Measurements from ENCODE around the gene DIAPH3. TPM values are rescaled to one million over a fixed set of nuclear protein-coding genes. Genes with fewer than 3 reads are reported as not detected.

Gene DIAPH3
- total RNA-seq, 2 donors from 2014 or later: 0.83 to 2.6 TPM

DNA sequence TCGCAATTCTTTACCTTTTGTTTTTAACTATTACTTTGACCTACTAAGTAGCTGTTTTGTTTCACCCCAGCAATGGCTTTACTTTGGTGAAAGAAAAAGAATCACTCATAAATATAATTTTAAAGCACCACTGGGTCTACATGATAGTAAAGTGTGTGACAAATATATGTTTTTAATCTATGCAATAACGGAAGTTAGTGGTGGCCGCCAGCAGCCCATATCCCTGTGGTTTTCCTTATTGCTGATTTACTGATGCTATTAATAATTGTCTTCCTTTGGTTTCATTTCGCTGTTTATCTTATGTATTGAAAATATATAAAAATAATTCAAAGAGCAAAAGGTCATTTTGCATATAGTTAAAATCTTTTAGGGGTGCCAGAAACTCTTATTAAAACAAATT lies 491.3 kb downstream of the DIAPH3 start:
- no peak for DNase-seq (ENCODE audit: low spot score)
- intact Hi-C loops (cut with DNase I): no loop called here

DNA sequence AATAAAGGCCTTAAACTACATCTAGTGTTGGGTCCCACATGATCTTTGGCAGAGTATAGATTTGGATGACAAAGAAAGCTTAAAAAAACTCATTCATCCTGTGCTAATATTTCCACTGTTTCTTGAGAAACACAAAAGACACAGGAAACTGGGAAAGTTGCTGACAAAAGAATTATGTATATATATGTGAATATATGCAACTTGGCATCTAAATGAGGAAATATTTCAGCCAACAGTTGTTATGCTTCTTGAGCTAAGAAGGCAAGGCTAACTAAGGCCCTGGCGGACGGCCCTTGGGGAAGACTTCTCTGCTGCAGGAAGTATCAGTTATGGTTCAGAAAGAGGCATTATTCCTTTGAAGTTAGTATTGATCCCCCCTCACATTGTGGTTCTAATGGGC lies 491.8 kb downstream of the DIAPH3 start:
- no peak for DNase-seq (ENCODE audit: low spot score)
- intact Hi-C loops (cut with DNase I): no loop called here

DNA sequence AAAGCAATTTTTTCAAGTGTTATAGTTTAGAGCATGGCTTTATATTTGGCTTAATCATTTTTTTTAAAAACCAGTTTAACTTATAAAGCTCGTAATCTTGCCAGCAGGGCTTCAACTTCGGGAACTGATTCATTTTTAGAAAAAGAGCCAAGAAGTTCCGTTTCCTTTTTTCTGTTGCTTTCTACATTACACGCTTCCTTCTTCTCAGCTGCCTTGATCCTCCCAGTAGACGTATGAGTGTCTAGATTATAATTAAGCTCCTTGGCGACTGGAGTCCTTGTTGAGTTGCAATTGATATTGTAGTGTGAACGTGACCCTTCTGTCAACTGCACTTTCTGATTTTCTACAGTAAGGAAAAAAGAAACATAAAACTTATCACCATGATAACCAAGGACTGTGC lies 497.2 kb downstream of the DIAPH3 start:
- DNase-seq (ENCODE audit: low spot score): no peak
- intact Hi-C loops (cut with DNase I): no loop called here

DNA sequence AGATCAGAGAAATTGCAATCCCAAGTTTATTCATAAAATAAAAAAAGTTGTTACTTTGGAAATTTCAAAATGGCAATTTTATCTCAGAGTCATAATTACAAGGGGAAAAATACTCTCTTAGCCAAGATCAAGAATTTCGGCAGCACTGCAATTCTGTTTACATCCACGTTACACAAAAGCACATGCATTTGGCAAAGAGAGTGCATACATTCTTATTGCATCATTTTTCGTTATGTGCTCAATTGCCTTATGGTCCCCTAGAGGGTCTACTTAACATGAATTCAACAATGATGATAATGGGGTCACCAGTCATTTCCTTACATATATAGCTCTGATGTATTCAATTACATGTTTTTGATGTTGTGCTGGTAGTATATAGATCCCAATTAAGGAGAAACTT lies 498.0 kb downstream of the DIAPH3 start:
- intact Hi-C loops (cut with DNase I): no loop called here

DNA sequence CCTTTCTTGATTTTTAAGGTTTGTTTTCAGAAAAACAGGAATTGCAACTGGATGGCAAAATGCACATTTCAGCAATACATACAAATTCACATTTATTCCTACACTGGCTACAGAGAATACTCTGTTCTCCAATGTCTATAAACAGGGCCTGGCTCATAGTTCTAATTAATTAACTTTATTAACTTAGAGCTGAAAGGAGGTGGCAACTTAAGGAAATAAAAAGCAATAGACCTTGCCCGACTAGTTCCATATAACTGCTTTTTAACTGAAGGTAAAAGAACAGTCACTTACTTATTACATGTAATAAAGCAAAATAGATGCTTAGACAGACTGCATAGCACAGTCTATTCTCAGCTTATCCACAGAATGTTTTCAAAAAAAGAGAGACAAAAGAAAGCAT lies 498.5 kb downstream of the DIAPH3 start:
- intact Hi-C loops (cut with DNase I): no loop called here
- no peak for DNase-seq (ENCODE audit: low spot score)

More for the DNA sequence above, 498.0 kb downstream of the DIAPH3 start:
- DNase-seq (ENCODE audit: low spot score): no peak

DNA sequence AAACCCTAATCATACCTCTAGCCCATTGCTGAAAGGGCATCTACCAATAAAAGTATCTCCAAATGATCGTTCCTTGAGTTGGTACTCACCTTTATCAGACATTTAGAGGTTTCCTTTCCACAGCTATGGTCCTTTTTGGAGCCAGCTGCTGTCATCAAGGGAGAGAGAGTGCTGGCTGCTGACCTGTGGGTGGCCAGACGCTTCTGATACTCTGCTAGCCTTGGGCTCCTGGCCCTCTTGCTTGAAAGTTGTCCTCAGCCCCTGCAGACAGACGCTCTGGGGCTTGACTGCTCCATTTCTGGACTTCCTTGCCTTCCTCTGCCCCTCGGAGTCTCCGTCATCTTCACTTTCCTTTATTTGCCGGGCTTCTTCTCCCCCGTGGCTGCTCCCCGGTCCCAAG lies 499.1 kb downstream of the DIAPH3 start:
- DNase-seq (ENCODE audit: low spot score): no peak
- intact Hi-C loops (cut with DNase I): no loop called here

DNA sequence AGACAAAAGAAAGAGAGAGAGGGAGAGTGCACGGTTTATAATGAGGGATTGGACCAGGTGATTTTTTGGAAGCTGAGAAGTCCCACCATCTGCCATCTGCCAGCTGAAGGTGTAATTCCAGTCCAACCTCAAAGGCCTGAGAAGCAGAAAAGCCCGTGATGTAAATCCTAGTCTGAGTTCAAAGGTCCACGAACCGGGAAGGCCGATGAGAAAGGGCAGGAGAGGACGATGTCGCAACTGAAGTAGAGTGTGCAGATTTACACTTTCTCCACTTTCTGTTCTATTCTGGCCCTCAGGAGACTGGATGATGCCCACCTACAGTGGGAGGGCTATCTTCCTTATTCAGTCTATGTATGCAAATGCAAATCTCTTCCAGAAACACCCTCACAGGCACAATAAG lies 500.0 kb downstream of the DIAPH3 start:
- no peak for DNase-seq (ENCODE audit: low spot score)
- intact Hi-C loops (cut with DNase I): no loop called here

DNA sequence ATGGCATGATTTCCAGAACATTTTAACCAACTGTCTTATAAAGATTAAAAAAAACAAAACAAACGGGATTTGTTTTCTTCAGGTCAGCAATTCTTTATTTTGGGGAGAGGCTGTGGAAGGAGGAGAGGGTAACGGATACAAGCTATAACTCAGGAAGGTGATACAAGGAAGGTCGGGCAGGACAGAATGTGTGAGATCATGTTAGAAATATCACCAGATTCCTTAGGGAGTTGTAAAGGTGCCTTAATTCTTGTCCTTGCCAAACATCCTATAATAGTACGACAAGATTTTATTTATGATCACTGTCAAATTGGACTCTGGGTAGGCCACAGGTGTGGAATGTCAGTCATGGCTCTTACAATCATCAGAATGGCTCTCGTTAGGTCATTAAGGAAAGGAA lies 503.1 kb downstream of the DIAPH3 start:
- intact Hi-C loops (cut with DNase I): no loop called here
- DNase-seq (ENCODE audit: low spot score): no peak

DNA sequence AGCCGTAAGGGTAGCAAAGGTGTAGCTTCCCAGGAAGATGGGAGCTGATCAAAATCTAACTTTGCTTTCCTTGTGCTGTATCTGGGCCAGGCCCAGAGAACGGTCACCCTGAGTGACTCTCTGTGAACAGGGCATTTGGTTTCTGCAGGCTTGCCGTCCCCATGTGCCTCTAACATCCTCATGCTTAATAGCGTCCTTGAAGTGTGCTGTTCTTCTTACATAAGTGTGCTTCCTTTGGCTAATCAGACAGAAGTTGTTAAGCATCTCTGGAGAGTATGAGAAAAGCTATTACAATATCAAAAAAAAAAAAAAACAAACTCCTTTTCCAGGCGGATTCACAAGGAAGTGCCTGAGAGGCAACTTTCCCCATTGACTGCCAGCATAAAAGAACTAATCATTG lies 503.7 kb downstream of the DIAPH3 start:
- intact Hi-C loops (cut with DNase I): no loop called here
- no peak for DNase-seq (ENCODE audit: low spot score)

DNA sequence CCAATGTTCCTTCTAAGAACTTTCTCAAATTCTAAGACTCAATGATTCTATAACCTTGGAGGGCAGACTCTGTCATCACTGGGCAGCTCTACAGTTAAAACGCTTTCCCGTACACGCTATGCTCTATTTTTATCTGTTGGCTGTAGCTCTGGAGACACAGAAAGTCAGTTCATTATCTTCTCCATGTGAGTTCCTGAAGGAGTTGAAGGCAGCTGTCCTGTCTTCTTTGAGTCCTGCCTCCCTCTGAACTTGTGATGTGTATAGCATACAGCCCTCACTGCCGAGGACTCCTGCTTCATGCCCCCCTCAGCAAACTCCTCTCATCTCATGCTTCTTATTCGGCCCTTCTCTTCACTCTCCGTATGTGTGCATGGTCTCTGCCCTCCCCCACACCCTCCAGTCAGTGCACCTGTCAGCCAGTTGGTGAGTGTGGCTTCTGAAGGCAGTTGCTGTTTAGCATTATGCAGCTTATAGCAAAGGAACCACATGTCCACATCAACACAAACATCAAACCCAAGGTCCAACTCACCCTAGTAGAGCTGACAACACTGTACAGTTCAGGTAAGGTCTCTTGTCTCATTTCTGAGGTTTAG lies 504.9 kb downstream of the DIAPH3 start:
- intact Hi-C loops (cut with DNase I): no loop called here
- DNase-seq (ENCODE audit: low spot score): no peak

DNA sequence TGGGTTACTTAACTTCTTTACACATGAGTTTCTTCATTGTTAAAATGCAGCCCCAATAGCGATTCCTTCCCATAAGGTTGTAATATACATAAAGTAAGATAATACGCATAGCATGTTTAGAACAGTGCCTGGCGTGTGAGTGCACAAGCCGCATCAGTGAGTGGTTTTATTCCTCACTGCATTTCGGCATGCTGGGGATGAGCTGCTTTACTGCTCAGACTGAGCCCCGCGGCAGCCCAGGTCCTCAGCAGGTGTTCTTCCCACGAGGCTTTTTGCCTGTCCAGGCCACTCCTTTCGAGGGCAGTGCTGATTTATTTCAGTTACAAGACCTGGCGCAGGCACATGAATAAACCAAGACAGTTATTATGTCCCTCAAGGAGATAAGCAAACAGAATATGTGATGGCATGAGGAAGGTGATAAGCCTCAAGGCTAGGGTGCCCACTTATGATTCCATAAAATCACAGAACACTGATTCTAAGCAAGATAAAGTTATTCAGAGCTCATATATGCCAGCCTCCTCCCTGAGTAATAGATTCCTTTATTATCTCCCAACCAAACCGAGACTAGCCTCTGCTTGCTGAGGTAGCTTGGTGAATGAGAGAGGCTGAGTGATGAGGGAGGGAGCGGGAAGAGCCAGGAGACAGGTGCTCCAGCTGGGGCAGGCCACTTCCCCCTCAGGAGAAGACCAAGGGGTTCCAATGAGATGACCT lies 505.5 kb downstream of the DIAPH3 start:
- DNase-seq (ENCODE audit: low spot score): no peak
- intact Hi-C loops (cut with DNase I): no loop called here

DNA sequence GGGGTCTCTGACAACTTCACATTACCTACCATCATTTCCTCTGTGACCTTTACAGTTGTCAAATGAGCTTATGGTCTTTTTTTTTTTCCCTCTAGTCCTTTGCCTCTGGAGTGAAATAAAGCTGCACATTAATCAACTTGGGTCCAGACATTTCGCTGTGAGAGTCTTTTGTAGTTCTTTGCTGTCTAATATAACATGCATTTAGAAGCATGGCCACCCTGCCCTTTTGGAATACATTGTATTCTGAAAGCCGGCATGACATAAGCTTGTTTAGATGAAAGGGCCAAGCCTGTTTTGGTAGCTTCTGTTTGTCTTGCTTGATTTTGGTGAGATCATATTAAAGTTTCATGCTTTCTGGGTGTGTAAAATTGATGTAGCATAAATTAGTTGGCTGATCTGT lies 509.8 kb downstream of the DIAPH3 start:
- intact Hi-C loops (cut with DNase I): no loop called here

DNA sequence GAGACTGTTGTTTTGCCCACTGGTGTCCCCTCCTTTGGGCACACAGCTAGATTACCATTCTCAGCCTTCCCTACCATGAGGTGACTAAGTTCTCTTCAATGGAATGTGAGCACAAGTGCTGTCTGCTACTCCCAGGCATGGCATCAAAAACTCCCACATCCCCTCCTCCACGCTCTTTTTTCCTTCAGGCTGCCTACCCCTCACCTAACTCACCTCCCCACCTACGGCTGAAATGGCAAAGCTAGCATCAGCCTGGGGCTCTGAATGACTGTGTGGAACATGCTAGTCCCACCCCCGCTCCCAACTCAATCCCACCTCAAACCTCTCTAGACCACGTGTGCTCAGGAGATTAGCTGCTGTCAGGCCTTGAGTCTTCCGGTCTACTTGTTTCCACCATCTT lies 512.2 kb downstream of the DIAPH3 start:
- intact Hi-C loops (cut with DNase I): no loop called here
- no peak for DNase-seq (ENCODE audit: low spot score)

More for the DNA sequence above, 509.8 kb downstream of the DIAPH3 start:
- no peak for DNase-seq (ENCODE audit: low spot score)

DNA sequence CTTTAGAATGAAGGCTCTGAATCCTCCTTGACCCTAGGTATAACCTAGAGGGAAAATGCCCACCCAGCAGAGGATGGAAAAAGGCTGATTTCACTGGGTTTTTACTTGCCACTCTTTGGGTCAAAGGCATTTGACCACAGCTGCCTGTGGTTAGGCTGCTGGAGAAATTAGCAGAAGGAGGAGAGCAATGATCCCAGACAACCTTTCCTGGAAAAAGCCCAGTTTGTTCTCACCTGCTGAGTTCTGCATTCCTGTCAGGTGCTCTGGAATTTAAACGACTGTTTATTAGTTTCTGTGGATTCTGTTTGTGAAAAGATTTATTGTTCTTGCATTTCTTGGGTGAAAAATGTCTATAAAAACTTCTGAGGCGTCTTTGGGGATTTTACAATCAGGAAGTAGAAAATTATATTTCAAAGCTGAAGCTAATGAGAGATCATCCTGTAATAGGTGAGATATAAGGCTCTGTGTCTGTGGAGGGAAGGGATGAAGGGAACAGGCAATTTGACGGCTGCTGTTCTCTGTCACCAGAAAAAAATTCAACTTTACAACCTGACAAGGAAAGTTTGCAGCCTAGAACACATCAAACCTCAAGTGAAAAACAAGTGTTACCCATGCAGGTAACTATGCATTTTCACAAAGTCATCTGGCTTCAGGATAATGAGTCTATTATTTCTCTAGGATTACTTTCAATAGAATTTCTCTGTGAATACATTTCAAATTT lies 519.7 kb downstream of the DIAPH3 start:
- intact Hi-C loops (cut with DNase I): loop anchor here in 1 of 2 donors (5.0 kb wide), 1 partner anchor 1638 kb away; no protein-coding TSS in a partner anchor
- DNase-seq (ENCODE audit: low spot score): no peak

DNA sequence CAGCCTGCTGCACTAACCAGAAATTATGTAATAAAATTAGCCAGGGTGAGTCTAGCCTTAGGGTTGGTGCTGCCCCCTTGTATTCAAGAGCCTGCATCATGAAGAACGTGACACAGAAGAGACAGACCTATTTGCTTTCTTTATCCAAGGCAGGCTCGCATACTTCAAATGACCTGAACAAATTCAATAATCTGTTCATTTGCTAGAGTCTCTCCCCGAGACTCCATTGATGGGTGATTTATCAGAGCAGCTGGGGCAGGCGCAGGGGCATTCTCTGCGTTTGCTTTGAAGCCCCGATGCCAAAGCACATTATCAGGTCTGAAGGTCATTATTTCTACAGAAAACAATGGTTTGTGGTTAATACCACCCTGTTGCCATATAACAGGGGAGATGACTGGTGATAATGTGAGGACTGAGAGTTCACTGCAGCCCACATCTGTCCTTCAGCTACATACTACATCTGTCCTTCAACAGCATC lies 520.3 kb downstream of the DIAPH3 start:
- DNase-seq (ENCODE audit: low spot score): no peak
- intact Hi-C loops (cut with DNase I): loop anchor here in 1 of 2 donors (5.0 kb wide), 1 partner anchor 1639 kb away; no protein-coding TSS in a partner anchor

DNA sequence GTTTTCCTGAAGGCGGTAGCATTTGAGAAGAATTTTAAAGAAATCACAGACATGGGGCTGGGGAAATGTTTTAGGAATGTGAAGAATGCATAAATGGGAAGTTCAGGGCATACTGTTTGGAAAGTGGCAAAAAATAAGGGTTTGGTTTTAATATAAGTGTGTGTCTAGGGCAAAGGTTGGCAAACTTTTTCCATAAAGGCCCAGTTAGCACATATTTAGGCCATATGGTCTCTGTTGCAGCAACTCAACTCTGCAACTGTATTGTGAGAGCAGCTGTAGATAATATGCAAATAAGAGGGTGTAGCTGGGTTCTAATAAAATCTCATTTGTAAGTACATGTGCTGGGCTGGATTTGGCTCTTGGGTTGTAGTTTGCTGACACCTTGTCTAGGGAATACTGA lies 521.9 kb downstream of the DIAPH3 start:
- intact Hi-C loops (cut with DNase I): loop anchor here in 1 of 2 donors (5.0 kb wide), 1 partner anchor 1640 kb away; no protein-coding TSS in a partner anchor
- DNase-seq (ENCODE audit: low spot score): no peak

DNA sequence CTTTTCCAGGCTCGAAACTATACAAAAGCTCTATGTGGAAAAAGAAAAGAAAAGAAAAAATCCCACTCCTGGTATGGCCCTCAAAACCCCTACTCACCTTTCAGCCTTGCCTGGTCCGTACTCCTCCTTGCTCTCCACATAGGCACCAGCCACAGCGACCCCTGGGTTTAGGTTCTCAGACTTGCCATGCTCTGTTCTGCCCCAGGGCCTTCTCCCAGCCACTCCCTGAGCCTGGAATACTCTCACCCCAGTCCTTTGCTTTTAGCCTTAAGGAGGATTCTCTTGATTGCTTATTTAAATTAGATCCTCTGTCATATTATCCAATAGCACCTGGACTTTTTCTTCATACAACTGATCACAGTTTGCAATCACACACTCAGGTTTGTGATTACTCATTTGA lies 522.5 kb downstream of the DIAPH3 start:
- intact Hi-C loops (cut with DNase I): loop anchor here in 1 of 2 donors (5.0 kb wide), 1 partner anchor 1641 kb away; no protein-coding TSS in a partner anchor

DNA sequence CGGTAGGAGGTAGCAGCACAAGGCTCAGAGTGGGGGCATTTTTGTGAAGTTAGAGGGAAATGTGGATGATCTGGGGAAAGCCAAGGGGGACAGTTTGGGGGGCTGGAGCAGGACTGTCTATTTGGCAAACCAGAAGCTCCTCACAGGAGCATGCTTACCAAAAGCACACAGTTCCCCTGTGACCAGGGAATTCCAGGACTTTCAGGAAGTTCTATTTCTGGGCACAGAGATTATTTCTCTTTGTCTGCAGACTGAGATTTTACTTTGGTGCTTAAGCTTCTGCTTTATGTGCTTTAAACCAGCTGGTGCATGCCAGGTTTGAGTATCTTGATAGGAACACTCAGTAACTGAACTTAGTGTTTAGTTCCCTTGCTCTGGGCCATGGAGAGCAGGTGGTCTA lies 525.3 kb downstream of the DIAPH3 start:
- DNase-seq (ENCODE audit: low spot score): no peak
- intact Hi-C loops (cut with DNase I): no loop called here

More for the DNA sequence above, 522.5 kb downstream of the DIAPH3 start:
- DNase-seq (ENCODE audit: low spot score): no peak

DNA sequence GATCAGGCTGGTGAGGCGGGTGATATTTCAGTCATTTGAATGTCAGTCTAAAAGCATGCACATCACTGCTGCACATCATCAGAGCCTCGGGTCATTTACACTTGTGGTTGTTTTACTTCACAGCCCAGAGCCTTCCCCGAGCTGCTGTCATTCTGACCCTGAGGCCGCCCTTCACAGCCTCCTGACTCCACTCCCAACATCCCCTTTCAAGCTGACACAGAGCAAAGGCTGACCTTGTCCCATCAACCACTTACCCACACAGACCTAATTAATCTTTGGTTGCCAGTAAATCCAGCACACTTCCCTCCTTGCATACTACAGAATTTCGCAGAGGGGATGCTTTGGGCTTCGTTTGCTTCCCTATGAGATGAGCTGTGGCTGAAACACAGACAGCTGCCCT lies 528.1 kb downstream of the DIAPH3 start:
- DNase-seq (ENCODE audit: low spot score): no peak
- intact Hi-C loops (cut with DNase I): no loop called here

DNA sequence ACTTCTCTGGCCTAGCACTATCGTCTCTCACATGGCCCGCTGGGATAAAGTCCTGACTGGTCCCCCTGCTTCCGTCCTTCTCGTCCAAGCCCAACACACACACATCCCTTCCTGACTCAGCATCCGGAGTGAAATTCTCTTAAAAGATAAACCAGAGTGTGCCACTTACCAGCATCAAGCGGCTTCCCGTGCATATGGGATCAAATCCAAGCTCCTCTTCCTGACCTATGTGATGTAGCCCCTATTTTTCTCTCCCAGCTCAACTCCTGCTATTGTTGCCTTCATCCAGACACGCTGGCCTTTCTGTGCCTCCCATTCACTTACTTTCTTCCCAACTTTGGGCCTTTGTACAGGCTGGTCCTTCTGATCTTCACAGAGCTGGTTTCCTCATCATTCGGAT lies 530.4 kb downstream of the DIAPH3 start:
- intact Hi-C loops (cut with DNase I): no loop called here

More for the DNA sequence above, 530.4 kb downstream of the DIAPH3 start:
- DNase-seq (ENCODE audit: low spot score): no peak
